Adipose tissue (tissue), 3 donors: ENCODE results near the gene PLXNA1. TPM values are rescaled to one million over a fixed set of nuclear protein-coding genes. Genes with fewer than 3 reads are reported as not detected.

Experiments
- H3K27ac ChIP-seq: one replicate; pipeline ENCODE4 v1.5.1; 2013; ENCODE audit warnings: low read depth, low read length
- WGBS, 3 donors: extraction: QIAGEN DNeasy Blood & Tissue Kit; methylation state at CpG; one replicate each; pipeline ENCODE4 v1.1.7; 2013; 5-methylcytosine and 5-hydroxymethylcytosine counted together
- polyA plus RNA-seq, 3 donors: library from polyadenylated mRNA; stranded (reverse); fragments of 200-250 nt; gene quantifications; one replicate each; pipeline ENCODE4 v1.2.3, GENCODE V29; 2013
- donor health status: healthy with polysubstance abuse.
- donor health status: Bipolar disorder and iron deficiency.
- donor health status: healthy.

The PLXNA1 gene
- polyA plus RNA-seq, 3 donors: 5.6 to 12.3 (median 7.4) TPM

- H3K27ac ChIP-seq: no peak overlapping the region
- 82 to 94% (median 82%) methylated on average over 8 of the region's 8 CpGs for WGBS, 3 donors
Measured at GRCh38 chr3:127006781-127007436, 24.0 kb downstream of the PLXNA1 start.

- 81 to 90% (median 85%) methylated on average over 10 of the region's 10 CpGs for WGBS, 3 donors
- no peak overlapping the region for H3K27ac ChIP-seq
Measured at GRCh38 chr3:127008236-127008635, 25.3 kb downstream of the PLXNA1 start.

DNA sequence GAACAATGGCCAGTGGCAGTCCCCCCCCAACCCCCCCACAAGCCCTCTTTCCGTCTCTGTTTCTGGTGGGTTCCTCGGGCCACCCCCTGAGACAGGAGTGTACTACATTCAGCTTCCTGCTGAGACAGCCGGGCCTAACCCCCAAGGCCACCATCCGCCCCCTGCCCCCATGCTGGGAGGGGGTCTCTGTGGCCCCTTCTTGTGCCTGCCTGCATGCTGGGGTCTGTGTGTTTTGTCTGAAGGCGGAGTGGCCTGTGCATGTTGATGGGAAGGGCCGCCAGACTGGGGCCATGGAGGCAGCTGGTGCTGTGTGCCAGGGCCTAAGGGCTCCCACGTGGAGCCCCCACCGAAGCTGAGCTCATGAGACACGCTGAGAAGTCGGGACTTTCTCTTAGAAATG lies 26.6 kb downstream of the PLXNA1 start:
- WGBS, 3 donors: 70 to 84% (median 77%) methylated on average over 10 of the region's 10 CpGs
- no peak overlapping the region for H3K27ac ChIP-seq

GRCh38 chr3:127011270-127011992 lies 28.5 kb downstream of the PLXNA1 start:
- 79 to 87% (median 82%) methylated on average over 8 of the region's 8 CpGs for WGBS, 3 donors
- no peak overlapping the region for H3K27ac ChIP-seq

GRCh38 chr3:127012091-127012490 lies 29.2 kb downstream of the PLXNA1 start:
- WGBS, 3 donors: 91 to 95% (median 94%) methylated on average over 15 of the region's 15 CpGs
- no peak overlapping the region for H3K27ac ChIP-seq

DNA sequence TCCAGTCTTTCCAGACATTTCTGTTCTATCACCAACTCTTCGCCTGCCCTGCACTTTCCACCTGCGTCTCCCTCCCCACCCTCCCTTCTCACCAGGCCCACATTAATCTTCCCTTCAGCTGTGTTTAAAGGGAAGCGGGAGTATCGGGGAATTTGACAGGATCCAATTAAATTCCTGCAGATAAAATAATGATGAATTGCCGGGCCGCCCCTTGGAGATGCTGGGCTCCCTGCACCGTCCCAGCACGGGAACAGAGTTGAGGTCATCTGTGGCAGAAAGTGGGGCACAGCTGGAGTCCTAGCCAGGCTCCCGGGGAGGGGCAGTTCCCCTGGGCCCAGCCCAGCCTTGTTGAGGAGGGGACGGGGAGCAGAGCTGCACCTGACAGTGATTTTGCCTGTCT lies 30.3 kb downstream of the PLXNA1 start:
- H3K27ac ChIP-seq: no peak overlapping the region
- 70 to 83% (median 77%) methylated on average over 10 of the region's 10 CpGs for WGBS, 3 donors

DNA sequence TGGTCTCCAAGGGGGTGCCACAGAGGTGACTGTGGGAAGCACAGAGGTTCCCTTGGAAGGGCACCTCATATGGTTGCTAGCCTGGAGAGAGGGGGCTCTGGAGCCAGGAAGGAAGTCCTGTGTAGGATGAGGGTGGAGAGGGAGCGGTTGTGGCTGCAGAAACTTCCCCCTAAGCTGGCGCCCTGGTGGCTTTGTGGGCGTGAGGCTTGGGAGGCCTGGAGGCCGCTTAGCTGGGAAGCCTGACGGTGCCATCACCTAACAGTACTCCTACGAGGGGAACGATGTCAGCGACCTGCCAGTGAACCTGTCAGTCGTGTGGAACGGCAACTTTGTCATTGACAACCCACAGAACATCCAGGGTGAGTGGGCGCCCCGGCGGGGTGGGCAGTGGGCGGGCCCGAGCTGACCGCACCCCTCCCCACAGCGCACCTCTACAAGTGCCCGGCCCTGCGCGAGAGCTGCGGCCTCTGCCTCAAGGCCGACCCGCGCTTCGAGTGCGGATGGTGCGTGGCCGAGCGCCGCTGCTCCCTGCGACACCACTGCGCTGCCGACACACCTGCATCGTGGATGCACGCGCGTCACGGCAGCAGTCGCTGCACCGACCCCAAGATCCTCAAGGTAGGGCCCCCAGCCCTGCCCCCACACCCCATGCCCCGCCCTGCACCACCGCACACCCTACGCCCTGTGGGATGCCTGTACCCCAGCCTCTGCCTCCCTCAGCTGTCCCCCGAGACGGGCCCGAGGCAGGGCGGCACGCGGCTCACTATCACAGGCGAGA lies 31.0 kb downstream of the PLXNA1 start:
- no peak overlapping the region for H3K27ac ChIP-seq
- 84 to 93% (median 85%) methylated on average over 40 to 50 of the region's 50 CpGs for WGBS, 3 donors

GRCh38 chr3:127014536-127015281 lies 31.8 kb downstream of the PLXNA1 start:
- H3K27ac ChIP-seq: no peak overlapping the region
- WGBS, 3 donors: 90 to 93% (median 90%) methylated on average over 35 of the region's 35 CpGs

- no peak overlapping the region for H3K27ac ChIP-seq
- 83 to 86% (median 85%) methylated on average over 16 to 17 of the region's 17 CpGs for WGBS, 3 donors
Measured at GRCh38 chr3:127015282-127016042, 32.5 kb downstream of the PLXNA1 start.

- 81 to 88% (median 86%) methylated on average over 10 of the region's 10 CpGs for WGBS, 3 donors
- H3K27ac ChIP-seq: no peak overlapping the region
Measured at GRCh38 chr3:127016043-127016343, 33.1 kb downstream of the PLXNA1 start.

DNA sequence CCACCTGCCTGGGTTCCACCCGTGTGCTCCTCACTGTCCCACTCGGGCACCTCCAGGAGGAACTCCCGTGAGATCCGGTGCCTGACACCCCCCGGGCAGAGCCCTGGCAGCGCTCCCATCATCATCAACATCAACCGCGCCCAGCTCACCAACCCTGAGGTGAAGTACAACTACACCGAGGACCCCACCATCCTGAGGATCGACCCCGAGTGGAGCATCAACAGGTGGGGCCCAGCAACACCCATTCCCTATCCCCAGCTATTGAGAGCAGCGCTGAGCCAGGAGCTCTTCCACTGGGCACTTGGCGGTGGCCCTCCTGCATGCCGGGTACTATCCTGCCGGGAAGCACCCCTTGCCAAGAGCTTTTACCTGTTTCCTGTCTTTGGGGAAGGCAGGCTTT lies 33.5 kb downstream of the PLXNA1 start:
- no peak overlapping the region for H3K27ac ChIP-seq
- WGBS, 3 donors: 92 to 94% (median 92%) methylated on average over 15 of the region's 15 CpGs

GRCh38 chr3:127017229-127017628 lies 34.3 kb downstream of the PLXNA1 start:
- no peak overlapping the region for H3K27ac ChIP-seq
- 93 to 96% (median 94%) methylated on average over 16 of the region's 16 CpGs for WGBS, 3 donors

- no peak overlapping the region for H3K27ac ChIP-seq
- 96 to 98% (median 97%) methylated on average over 16 to 17 of the region's 17 CpGs for WGBS, 3 donors
Measured at GRCh38 chr3:127017781-127018180, 34.9 kb downstream of the PLXNA1 start.

GRCh38 chr3:127018306-127018828 lies 35.5 kb downstream of the PLXNA1 start:
- no peak overlapping the region for H3K27ac ChIP-seq
- WGBS, 3 donors: 93 to 96% (median 95%) methylated on average over 20 of the region's 20 CpGs

DNA sequence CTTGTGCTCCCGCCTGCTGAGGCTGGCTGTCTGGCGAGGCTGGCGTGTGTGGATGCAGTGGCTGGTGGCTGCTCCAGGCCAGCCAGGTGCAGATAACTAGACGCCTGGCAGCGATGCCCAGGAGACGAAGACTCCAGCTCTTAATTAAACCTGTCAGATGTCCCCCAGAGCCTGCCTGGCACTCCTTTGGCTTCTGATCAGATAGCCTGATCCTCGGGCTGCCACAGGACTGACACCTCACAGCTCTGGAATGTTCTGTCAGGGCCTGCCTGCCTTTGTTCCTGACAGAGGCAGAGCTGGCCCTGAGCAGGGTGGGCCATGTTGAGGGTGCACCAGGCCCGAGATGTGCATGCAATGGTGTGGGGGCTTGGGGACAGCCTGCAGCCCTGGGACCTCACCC lies 36.5 kb downstream of the PLXNA1 start:
- WGBS, 3 donors: 88 to 95% (median 92%) methylated on average over 8 of the region's 8 CpGs
- H3K27ac ChIP-seq: no peak overlapping the region

GRCh38 chr3:127020543-127020942 lies 37.6 kb downstream of the PLXNA1 start:
- WGBS, 3 donors: 90 to 94% (median 94%) methylated on average over 12 to 13 of the region's 13 CpGs
- H3K27ac ChIP-seq: no peak overlapping the region

DNA sequence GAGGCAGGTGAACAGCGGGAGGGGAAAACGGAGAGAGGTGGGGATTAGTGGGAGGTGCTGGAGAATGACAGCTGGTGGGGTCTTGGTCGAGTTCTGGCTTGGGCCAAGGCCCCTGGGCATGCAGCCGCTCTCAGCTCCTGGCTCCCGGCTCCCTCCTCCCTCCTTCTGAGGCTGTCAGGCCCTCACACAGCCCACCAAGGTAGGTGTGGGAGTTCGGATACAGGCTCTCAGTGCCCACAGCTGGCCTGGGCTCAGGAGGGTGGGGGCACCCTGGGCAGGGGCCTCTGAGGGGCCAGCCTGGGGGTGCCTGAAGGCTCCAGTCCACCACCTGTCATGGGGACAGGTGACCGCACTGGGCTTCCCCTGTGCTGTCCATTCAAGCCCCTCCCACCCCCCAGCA lies 39.9 kb downstream of the PLXNA1 start:
- WGBS, 3 donors: 84 to 93% (median 86%) methylated on average over 7 of the region's 7 CpGs

GRCh38 chr3:127025456-127025855 lies 42.5 kb downstream of the PLXNA1 start:
- no peak overlapping the region for H3K27ac ChIP-seq
- WGBS, 3 donors: 42 to 74% (median 52%) methylated on average over 3 of the region's 3 CpGs

More for the DNA sequence above, 39.9 kb downstream of the PLXNA1 start:
- no peak overlapping the region for H3K27ac ChIP-seq
